Endodermal cell (in vitro differentiated cells): Measurements from ENCODE around the gene SEPTIN2. TPM values are rescaled to one million over a fixed set of nuclear protein-coding genes. Genes with fewer than 3 reads are reported as not detected.

Experiments used
- DNase-seq: peaks from one replicate; pipeline ENCODE4 v3.0.0-alpha.2; 2017
- H3K27ac ChIP-seq: 2 replicates; pipeline ENCODE4 v1.5.1; 2013; ENCODE audit warnings: mild to moderate bottlenecking, low read depth, low read length, moderate library complexity
- H3K27me3 ChIP-seq: 2 replicates; pipeline ENCODE4 v1.6.1; 2013; ENCODE audit warnings: mild to moderate bottlenecking, low read length, moderate library complexity; ENCODE audit not compliant: insufficient read depth, control insufficient read depth, poor library complexity, severe bottlenecking
- H3K36me3 ChIP-seq: 2 replicates; pipeline ENCODE4 v1.7.0; 2013; ENCODE audit warnings: mild to moderate bottlenecking, low read length, moderate library complexity; ENCODE audit not compliant: control insufficient read depth, insufficient read depth
- H3K4me1 ChIP-seq: one replicate; pipeline ENCODE4 v1.7.0; 2013; ENCODE audit warnings: low read length; ENCODE audit not compliant: control insufficient read depth, insufficient read depth
- H3K4me3 ChIP-seq: 2 replicates; pipeline ENCODE4 v1.5.1; 2013; ENCODE audit warnings: mild to moderate bottlenecking, low read length, moderate library complexity
- H3K9ac ChIP-seq: 2 replicates; pipeline ENCODE4 v1.6.1; 2013; ENCODE audit warnings: mild to moderate bottlenecking, low read length, moderate library complexity; ENCODE audit not compliant: poor library complexity, severe bottlenecking; ENCODE audit errors: extremely low read depth
- H3K9me3 ChIP-seq: 2 replicates; pipeline ENCODE4 v1.6.1; 2013; ENCODE audit warnings: mild to moderate bottlenecking, low read length, moderate library complexity; ENCODE audit not compliant: control insufficient read depth
- H3K27ac Mint-ChIP-seq: 2 replicates; pipeline ENCODE4 v1.8.0; 2020; ENCODE audit warnings: mixed read lengths
- H3K27me3 Mint-ChIP-seq: 2 replicates; pipeline ENCODE4 v1.8.0; 2021; ENCODE audit warnings: mild to moderate bottlenecking, mixed read lengths; ENCODE audit not compliant: insufficient read depth
- H3K36me3 Mint-ChIP-seq: 2 replicates; pipeline ENCODE4 v1.8.0; 2020; ENCODE audit warnings: low read depth, mixed read lengths
- H3K4me1 Mint-ChIP-seq: 2 replicates; pipeline ENCODE4 v1.8.0; 2020; ENCODE audit warnings: mixed read lengths
- H3K4me3 Mint-ChIP-seq: 2 replicates; pipeline ENCODE4 v1.8.0; 2020; ENCODE audit warnings: mild to moderate bottlenecking, moderate library complexity, mixed read lengths
- H3K9me3 Mint-ChIP-seq: 2 replicates; pipeline ENCODE4 v1.8.0; 2020; ENCODE audit warnings: mild to moderate bottlenecking, mixed read lengths
- WGBS, 2 experiments: methylation state at CpG; one replicate each; pipeline versions ENCODE4 v1.1.5 to v1.1.7; 2013; ENCODE audit warnings: missing lambda C conversion rate in 2 of 2, mixed read lengths in 1 of 2; ENCODE audit not compliant: insufficient coverage in 1 of 2, insufficient read length in 1 of 2; 5-methylcytosine and 5-hydroxymethylcytosine counted together
- total RNA-seq, 2 donors: library from RNA; stranded (reverse); fragmentation: NEBNext Ultra II Directional in 1 of 2; extraction: Animal tissue kit (Norgen Biotek cat#: 25700) in 1 of 2; gene quantifications; 2 replicates in 1 of 2; 3 replicates in 1 of 2; pipeline ENCODE4 v1.2.1, GENCODE V29; 2021
- TF ChIP-seq, protein P1 (sequence below): fragments of 200-600 bp; sonication (generic); conservative IDR thresholded peaks from 2 replicates; pipeline ENCODE4 v1.5.0; 2021; ENCODE audit warnings: antibody characterized with exemption, mild to moderate bottlenecking

The SEPTIN2 gene
- total RNA-seq, 2 donors from 2014 or later, result 365 to 380 TPM

DNA sequence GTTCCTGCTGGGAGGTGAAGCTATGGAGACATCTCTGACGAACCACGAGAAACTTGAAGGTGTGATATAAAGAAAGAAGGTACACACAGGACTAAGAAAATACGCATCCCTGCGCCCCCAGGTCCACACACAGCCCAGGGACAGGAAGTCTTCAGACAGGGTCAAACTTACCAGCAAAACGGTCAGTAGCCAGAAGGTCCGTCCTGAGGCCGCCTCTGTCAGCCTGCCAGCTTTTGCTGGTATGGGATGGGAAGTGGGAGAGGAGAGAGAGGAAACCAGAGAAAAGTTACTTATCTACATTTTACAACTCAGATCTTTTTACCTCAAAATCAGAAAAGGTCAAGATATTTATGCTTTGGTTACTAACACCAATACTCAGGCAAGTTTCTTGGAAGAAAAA lies 47.4 kb upstream of the SEPTIN2 start:
- H3K27ac Mint-ChIP-seq, result no peak overlapping the region
- H3K36me3 Mint-ChIP-seq, result peaks cover 49% of the 10 kb centered on the region
- Histone ChIP-seq H3K27ac (no peak overlapping the region), H3K4me1 (peaks cover 9% of the 10 kb centered on the region), H3K9ac (no peak overlapping the region), H3K9me3 (no peaks in the 10 kb centered on the region), H3K4me3 (no peak overlapping the region), H3K27me3 (no peaks in the 10 kb centered on the region), H3K36me3 (peaks cover 56% of the 10 kb centered on the region)
- no peaks in the 10 kb centered on the region for H3K9me3 Mint-ChIP-seq
- H3K4me3 Mint-ChIP-seq, result no peak overlapping the region
- H3K4me1 Mint-ChIP-seq, result peaks cover 13% of the 10 kb centered on the region
- 93 to 100% methylated on average over 4 to 7 of the region's 7 CpGs for WGBS, 2 experiments
- TF ChIP-seq, protein P1, sequence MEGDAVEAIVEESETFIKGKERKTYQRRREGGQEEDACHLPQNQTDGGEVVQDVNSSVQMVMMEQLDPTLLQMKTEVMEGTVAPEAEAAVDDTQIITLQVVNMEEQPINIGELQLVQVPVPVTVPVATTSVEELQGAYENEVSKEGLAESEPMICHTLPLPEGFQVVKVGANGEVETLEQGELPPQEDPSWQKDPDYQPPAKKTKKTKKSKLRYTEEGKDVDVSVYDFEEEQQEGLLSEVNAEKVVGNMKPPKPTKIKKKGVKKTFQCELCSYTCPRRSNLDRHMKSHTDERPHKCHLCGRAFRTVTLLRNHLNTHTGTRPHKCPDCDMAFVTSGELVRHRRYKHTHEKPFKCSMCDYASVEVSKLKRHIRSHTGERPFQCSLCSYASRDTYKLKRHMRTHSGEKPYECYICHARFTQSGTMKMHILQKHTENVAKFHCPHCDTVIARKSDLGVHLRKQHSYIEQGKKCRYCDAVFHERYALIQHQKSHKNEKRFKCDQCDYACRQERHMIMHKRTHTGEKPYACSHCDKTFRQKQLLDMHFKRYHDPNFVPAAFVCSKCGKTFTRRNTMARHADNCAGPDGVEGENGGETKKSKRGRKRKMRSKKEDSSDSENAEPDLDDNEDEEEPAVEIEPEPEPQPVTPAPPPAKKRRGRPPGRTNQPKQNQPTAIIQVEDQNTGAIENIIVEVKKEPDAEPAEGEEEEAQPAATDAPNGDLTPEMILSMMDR, result no peak
- peak; percentile 35 for DNase-seq
- no peaks in the 10 kb centered on the region for H3K27me3 Mint-ChIP-seq

DNA sequence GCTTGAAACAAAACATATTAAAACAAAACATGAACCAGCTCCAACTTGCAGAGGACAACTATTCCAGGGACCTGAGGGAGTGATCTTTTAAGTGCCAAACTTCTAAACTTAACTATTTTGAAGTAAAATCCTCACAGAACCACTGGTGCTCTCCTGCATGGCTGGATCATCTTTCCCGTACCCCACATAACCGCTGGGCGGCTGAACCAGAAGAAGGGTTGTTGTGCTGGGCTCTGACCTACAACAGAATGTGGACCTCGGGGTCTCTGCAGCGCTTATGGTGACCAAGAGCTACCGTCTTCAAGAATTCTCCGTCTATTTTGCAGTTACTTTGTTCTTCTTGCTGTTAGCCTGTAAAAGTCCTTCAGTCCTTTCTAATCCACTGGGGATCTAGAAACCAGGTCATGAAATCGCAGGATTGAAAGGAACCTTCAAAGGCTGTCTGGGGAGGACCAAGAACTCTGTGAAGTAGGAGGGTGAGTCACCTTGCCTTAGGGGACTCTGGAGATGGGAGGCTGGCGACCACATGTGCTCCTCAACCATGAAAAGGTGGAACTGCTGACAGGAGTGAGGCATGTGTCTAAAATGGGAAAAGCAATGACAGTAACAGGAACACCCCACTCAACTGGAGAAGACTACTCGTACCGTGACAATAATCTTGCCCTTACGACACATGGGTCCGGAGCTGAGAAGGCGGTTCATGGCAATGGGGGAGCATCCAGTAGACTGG lies 46.8 kb upstream of the SEPTIN2 start:
- Mint-ChIP-seq H3K27ac (peak overlapping the region; percentile 9), H3K9me3 (no peaks in the 10 kb centered on the region), H3K4me3 (no peak overlapping the region), H3K27me3 (no peaks in the 10 kb centered on the region), H3K36me3 (peaks cover 43% of the 10 kb centered on the region), H3K4me1 (peaks cover 18% of the 10 kb centered on the region)
- Histone ChIP-seq H3K27ac (no peak overlapping the region), H3K36me3 (peaks cover 51% of the 10 kb centered on the region), H3K27me3 (no peaks in the 10 kb centered on the region), H3K4me3 (no peak overlapping the region), H3K9ac (no peak overlapping the region), H3K4me1 (peaks cover 9% of the 10 kb centered on the region), H3K9me3 (no peaks in the 10 kb centered on the region)
- DNase-seq, result no peak
- TF ChIP-seq, protein P1, result no peak
- 94 to 97% methylated on average over 13 to 14 of the region's 14 CpGs for WGBS, 2 experiments

DNA sequence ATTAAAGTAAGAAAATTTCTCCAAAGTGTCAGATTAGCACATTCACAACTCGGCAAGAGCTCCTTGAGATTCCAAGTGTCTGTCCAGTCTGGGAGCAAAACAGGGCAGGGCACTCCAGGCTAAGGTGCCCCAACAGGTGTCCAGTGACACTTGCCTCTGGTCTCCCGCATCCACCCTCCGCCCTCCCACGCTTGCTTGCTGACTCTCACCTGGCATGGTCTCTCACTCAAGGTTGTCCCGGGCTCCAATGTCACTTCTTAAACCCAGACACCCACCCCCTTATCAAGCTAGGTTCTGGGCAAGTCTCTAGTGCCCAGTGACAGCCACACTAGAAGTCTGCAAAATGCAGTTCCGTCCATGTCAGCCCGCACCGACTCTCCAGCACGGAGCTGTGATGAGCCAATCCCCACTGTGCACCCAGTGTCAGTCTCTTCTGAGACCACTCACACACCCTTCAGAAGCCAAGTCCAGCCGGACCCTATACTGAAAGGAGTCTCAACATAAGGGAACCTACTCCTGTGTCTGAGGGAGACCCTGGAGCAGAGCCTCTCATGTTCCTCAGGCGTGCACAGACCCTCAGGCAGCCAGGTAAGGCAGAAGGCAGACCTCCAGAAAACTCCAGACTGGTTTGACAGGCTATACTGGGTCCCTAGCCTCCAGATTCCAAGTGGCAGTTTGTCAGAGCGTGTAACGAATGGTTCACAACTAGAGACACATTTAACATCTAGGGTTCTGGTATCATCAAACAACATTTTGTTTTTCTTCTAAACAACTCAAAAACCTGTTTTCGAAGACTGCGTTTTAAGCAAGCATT lies 45.8 kb upstream of the SEPTIN2 start:
- Histone ChIP-seq H3K4me3 (peak overlapping the region; percentile 84), H3K9ac (no peak overlapping the region), H3K27ac (no peak overlapping the region), H3K9me3 (no peaks in the 10 kb centered on the region), H3K27me3 (no peaks in the 10 kb centered on the region), H3K36me3 (peaks cover 41% of the 10 kb centered on the region), H3K4me1 (peaks cover 9% of the 10 kb centered on the region)
- Mint-ChIP-seq H3K27ac (no peak overlapping the region), H3K36me3 (peaks cover 35% of the 10 kb centered on the region), H3K4me3 (no peak overlapping the region), H3K27me3 (no peaks in the 10 kb centered on the region), H3K9me3 (no peaks in the 10 kb centered on the region), H3K4me1 (peaks cover 19% of the 10 kb centered on the region)
- TF ChIP-seq, protein P1, result no peak
- no peak for DNase-seq
- WGBS, 2 experiments, result 94 to 96% methylated on average over 6 to 15 of the region's 15 CpGs
